ENCODE results near the gene GPRASP3.

GPRASP3 gene

GRCh38 chrX:102745857-102746584, 25.5 kb downstream of the GPRASP3 start:
- DNase-seq (ENCODE audit: low read depth in 3 of 3): peak in 1 of 3 donors; percentile 19

- DNase-seq (ENCODE audit: low read depth in 3 of 3): no peak
These were observed 44.7 kb downstream of the GPRASP3 start for GRCh38 chrX:102765217-102765616.

GRCh38 chrX:102765809-102766208, 45.3 kb downstream of the GPRASP3 start:
- DNase-seq (ENCODE audit: low read depth in 3 of 3): no peak

- no peak for DNase-seq (ENCODE audit: low read depth in 3 of 3)
These were observed 46.7 kb downstream of the GPRASP3 start for GRCh38 chrX:102767287-102767686.

GRCh38 chrX:102768987-102769761, 48.6 kb downstream of the GPRASP3 start:
- DNase-seq (ENCODE audit: low read depth in 3 of 3): peak; percentile 57 to 69 (median 62)
